Neural cell (in vitro differentiated cells): ENCODE results near the gene KIF5A. TPM values are rescaled to one million over a fixed set of nuclear protein-coding genes. Genes with fewer than 3 reads are reported as not detected.

Experiments used
- H2AFZ ChIP-seq: fragments of 200-600, 300-800 bp; sonication (generic), shearing (Covaris generic); 2 replicates; pipeline ENCODE4 v1.6.0; 2014; ENCODE audit warnings: low read depth, mild to moderate bottlenecking, antibody characterized with exemption, low read length, moderate library complexity
- H3F3A ChIP-seq: fragments of 200-600 bp; shearing (Covaris generic); 2 replicates; pipeline ENCODE4 v1.6.1; 2016; ENCODE audit warnings: mild to moderate bottlenecking, moderate library complexity, mixed read lengths, antibody characterized with exemption, low read length; ENCODE audit not compliant: insufficient read depth, poor library complexity, severe bottlenecking
- H3K27ac ChIP-seq: fragments of 200-600, 300-800 bp; sonication (generic), shearing (Covaris generic); 2 replicates; pipeline ENCODE4 v1.5.1; 2014; ENCODE audit warnings: mild to moderate bottlenecking, low read length, moderate library complexity
- H3K27me3 ChIP-seq: fragments of 300-800, 200-600 bp; sonication (generic), shearing (Covaris generic); 2 replicates; pipeline ENCODE4 v1.6.0; 2014; ENCODE audit warnings: mild to moderate bottlenecking, low read depth, low read length, moderate library complexity; ENCODE audit not compliant: insufficient read depth
- H3K36me3 ChIP-seq: fragments of 300-800, 200-600 bp; sonication (generic), shearing (Covaris generic); 2 replicates; pipeline ENCODE4 v1.5.1; 2014; ENCODE audit warnings: mild to moderate bottlenecking, antibody characterized with exemption, low read length, moderate library complexity; ENCODE audit not compliant: insufficient read depth
- H3K4me2 ChIP-seq: fragments of 300-800, 200-600 bp; sonication (generic), shearing (Covaris generic); 2 replicates; pipeline ENCODE4 v1.6.0; 2014; ENCODE audit warnings: mild to moderate bottlenecking, low read length
- H3K4me3 ChIP-seq: fragments of 300-800, 200-600 bp; sonication (generic), shearing (Covaris generic); 2 replicates; pipeline ENCODE4 v1.5.1; 2014; ENCODE audit warnings: mild to moderate bottlenecking, low read length, moderate library complexity
- H3K79me2 ChIP-seq: fragments of 200-600 bp; shearing (Covaris generic); replicated peaks from 2 replicates; pipeline ENCODE4 v1.6.0; 2014; ENCODE audit warnings: mild to moderate bottlenecking, low read length, moderate library complexity; ENCODE audit not compliant: insufficient read depth
- H3K9ac ChIP-seq: fragments of 300-800, 200-600 bp; sonication (generic), shearing (Covaris generic); 2 replicates; pipeline ENCODE4 v1.6.1; 2016; ENCODE audit warnings: mild to moderate bottlenecking, low read length, mixed read lengths
- H3K9me2 ChIP-seq: fragments of 200-600 bp; shearing (Covaris generic); 2 replicates; pipeline ENCODE4 v1.6.1; 2016; ENCODE audit warnings: mild to moderate bottlenecking, low read length, mixed read lengths; ENCODE audit not compliant: insufficient read depth
- H3K9me3 ChIP-seq: fragments of 200-600, 300-800 bp; sonication (generic), shearing (Covaris generic); 2 replicates; pipeline ENCODE4 v1.6.1; 2016; ENCODE audit warnings: mild to moderate bottlenecking, mixed run types, low read length, moderate library complexity, mixed read lengths
- H4K20me1 ChIP-seq: fragments of 200-600 bp; shearing (Covaris generic); 2 replicates; pipeline ENCODE4 v1.6.1; 2016; ENCODE audit warnings: mild to moderate bottlenecking, mixed run types; ENCODE audit not compliant: insufficient read depth
- CTCF ChIP-seq: fragments of 450-650 bp; IDR thresholded peaks from 2 replicates; pipeline ENCODE4 v1.5.1; 2014; ENCODE audit warnings: antibody characterized with exemption, mild to moderate bottlenecking, moderate library complexity; ENCODE audit not compliant: poor library complexity, severe bottlenecking
- EP300 ChIP-seq: fragments of 450-650 bp; conservative IDR thresholded peaks from 2 replicates; pipeline ENCODE4 v1.6.1; 2014; ENCODE audit warnings: antibody characterized with exemption, mild to moderate bottlenecking, moderate library complexity; ENCODE audit not compliant: poor library complexity, severe bottlenecking
- EZH2 ChIP-seq: fragments of 200-600, 300-800 bp; shearing (Covaris generic), sonication (generic); IDR thresholded peaks from 2 replicates; pipeline ENCODE4 v1.6.1; 2014; ENCODE audit warnings: antibody characterized with exemption, low read length, borderline replicate concordance, mild to moderate bottlenecking; ENCODE audit not compliant: insufficient read depth, poor library complexity, severe bottlenecking
- MXI1 ChIP-seq: fragments of 450-650 bp; conservative IDR thresholded peaks from 2 replicates; pipeline ENCODE4 v1.6.1; 2014; ENCODE audit warnings: antibody characterized with exemption, mild to moderate bottlenecking; ENCODE audit not compliant: poor library complexity, severe bottlenecking
- POLR2AphosphoS5 ChIP-seq: IDR thresholded peaks from 2 replicates; pipeline ENCODE4 v1.6.1; 2012
- RAD21 ChIP-seq: fragments of 450-650 bp; conservative IDR thresholded peaks from 2 replicates; pipeline ENCODE4 v1.6.1; 2014; ENCODE audit warnings: antibody characterized with exemption, mild to moderate bottlenecking, moderate library complexity
- SMC3 ChIP-seq: fragments of 450-650 bp; conservative IDR thresholded peaks from 2 replicates; pipeline ENCODE4 v1.6.1; 2014; ENCODE audit warnings: antibody characterized with exemption, mild to moderate bottlenecking, moderate library complexity; ENCODE audit not compliant: poor library complexity
- TAF1 ChIP-seq: IDR thresholded peaks from 2 replicates; pipeline ENCODE4 v1.6.1; 2012; ENCODE audit warnings: low read depth
- polyA plus RNA-seq: library from polyadenylated mRNA; depleted of rRNA; stranded (reverse); fragments of >200 nt; gene quantifications from 2 replicates; pipeline ENCODE4 v1.2.3, GENCODE V29; 2014
- TF ChIP-seq, protein P1 (sequence below): IDR thresholded peaks from 2 replicates; pipeline ENCODE4 v1.6.1; 2012; ENCODE audit warnings: borderline replicate concordance

Gene KIF5A
- polyA plus RNA-seq, 1 donor from 2014 or later, result 58.8 TPM

DNA sequence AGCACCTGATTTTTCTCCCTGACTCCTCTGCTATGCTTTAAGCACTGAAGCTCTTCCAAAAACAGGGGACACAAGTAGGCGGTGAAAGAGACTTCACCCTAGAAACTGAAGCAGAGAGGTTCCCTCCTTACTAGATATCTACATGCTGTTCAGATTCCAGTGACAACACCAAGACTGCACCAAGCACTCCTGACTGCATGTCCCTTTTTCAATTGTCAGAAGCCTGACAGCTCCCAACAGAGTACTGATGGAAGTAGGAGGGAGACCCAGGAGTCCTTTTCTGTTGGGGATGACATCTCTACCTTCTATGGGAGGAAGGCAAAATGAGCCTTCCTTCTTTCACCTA lies 13.3 kb upstream of the KIF5A start:
- no peaks in the 10 kb centered on the region for H4K20me1 ChIP-seq
- H3K4me2 ChIP-seq, result no peak overlapping the region
- H3K4me3 ChIP-seq, result no peak overlapping the region
- H3K9me3 ChIP-seq, result no peaks in the 10 kb centered on the region
- no peaks in the 10 kb centered on the region for H3K27me3 ChIP-seq
- no peak overlapping the region for H2AFZ ChIP-seq
- no peak for TF ChIP-seq RAD21
- TF ChIP-seq MXI1, result no peak
- TF ChIP-seq TAF1, result no peak
- TF ChIP-seq, protein P1, sequence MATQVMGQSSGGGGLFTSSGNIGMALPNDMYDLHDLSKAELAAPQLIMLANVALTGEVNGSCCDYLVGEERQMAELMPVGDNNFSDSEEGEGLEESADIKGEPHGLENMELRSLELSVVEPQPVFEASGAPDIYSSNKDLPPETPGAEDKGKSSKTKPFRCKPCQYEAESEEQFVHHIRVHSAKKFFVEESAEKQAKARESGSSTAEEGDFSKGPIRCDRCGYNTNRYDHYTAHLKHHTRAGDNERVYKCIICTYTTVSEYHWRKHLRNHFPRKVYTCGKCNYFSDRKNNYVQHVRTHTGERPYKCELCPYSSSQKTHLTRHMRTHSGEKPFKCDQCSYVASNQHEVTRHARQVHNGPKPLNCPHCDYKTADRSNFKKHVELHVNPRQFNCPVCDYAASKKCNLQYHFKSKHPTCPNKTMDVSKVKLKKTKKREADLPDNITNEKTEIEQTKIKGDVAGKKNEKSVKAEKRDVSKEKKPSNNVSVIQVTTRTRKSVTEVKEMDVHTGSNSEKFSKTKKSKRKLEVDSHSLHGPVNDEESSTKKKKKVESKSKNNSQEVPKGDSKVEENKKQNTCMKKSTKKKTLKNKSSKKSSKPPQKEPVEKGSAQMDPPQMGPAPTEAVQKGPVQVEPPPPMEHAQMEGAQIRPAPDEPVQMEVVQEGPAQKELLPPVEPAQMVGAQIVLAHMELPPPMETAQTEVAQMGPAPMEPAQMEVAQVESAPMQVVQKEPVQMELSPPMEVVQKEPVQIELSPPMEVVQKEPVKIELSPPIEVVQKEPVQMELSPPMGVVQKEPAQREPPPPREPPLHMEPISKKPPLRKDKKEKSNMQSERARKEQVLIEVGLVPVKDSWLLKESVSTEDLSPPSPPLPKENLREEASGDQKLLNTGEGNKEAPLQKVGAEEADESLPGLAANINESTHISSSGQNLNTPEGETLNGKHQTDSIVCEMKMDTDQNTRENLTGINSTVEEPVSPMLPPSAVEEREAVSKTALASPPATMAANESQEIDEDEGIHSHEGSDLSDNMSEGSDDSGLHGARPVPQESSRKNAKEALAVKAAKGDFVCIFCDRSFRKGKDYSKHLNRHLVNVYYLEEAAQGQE, result no peak
- no peak for TF ChIP-seq EZH2
- no peak for TF ChIP-seq SMC3
- no peak for TF ChIP-seq EP300
- no peak for TF ChIP-seq POLR2AphosphoS5
- TF ChIP-seq CTCF, result no peak
- H3K36me3 ChIP-seq, result no peaks in the 10 kb centered on the region
- H3K9me2 ChIP-seq, result no peaks in the 10 kb centered on the region
- H3K79me2 ChIP-seq, result peaks cover 4% of the 10 kb centered on the region
- H3K9ac ChIP-seq, result no peak overlapping the region
- H3K27ac ChIP-seq, result no peak overlapping the region
- no peaks in the 10 kb centered on the region for H3F3A ChIP-seq

- no peak overlapping the region for H2AFZ ChIP-seq
- no peaks in the 10 kb centered on the region for H3F3A ChIP-seq
- H4K20me1 ChIP-seq, result no peaks in the 10 kb centered on the region
- no peak overlapping the region for H3K4me2 ChIP-seq
- H3K9ac ChIP-seq, result no peak overlapping the region
- TF ChIP-seq CTCF (no peak), RAD21 (no peak), POLR2AphosphoS5 (no peak), MXI1 (no peak), TAF1 (no peak), SMC3 (no peak), EZH2 (no peak), EP300 (no peak)
- TF ChIP-seq, protein P1, result no peak
- H3K9me3 ChIP-seq, result no peaks in the 10 kb centered on the region
- H3K79me2 ChIP-seq, result peaks cover 4% of the 10 kb centered on the region
- no peak overlapping the region for H3K4me3 ChIP-seq
- H3K36me3 ChIP-seq, result no peaks in the 10 kb centered on the region
- no peaks in the 10 kb centered on the region for H3K27me3 ChIP-seq
- H3K27ac ChIP-seq, result no peak overlapping the region
- H3K9me2 ChIP-seq, result no peaks in the 10 kb centered on the region
Observed at GRCh38 chr12:57539134-57539768, 10.6 kb upstream of the KIF5A start.
